ENCODE measurements around the gene KCTD1. TPM values are rescaled to one million over a fixed set of nuclear protein-coding genes. Genes with fewer than 3 reads are reported as not detected.
A peak's percentile ranks its signal among the peaks of the same experiment; 100 is the strongest.

The KCTD1 gene
- total and polyA plus RNA-seq, 10 of the 15 experiments (the other 5 are each of a cell fraction or from before 2014, with no cell fraction given), result 1.5 to 13.4 (median 5.5) TPM

- Histone ChIP-seq H3K9ac (ENCODE audit: control insufficient read depth, insufficient read depth, low read length) (no peak overlapping the region), H3K79me2 (ENCODE audit: control insufficient read depth, insufficient read depth, low read length) (no peaks in the 10 kb centered on the region), H4K20me1 (ENCODE audit: control insufficient read depth, insufficient read depth) (no peaks in the 10 kb centered on the region), H3K27ac (ENCODE audit: control insufficient read depth, insufficient read depth) (no peak overlapping the region), H2AFZ (ENCODE audit: control insufficient read depth, low read depth, low read length) (no peak overlapping the region), H3K4me1 (ENCODE audit: control insufficient read depth, insufficient read depth, low read length) (peaks cover 10% of the 10 kb centered on the region), H3K36me3 (ENCODE audit: control insufficient read depth in 2 of 2, insufficient read depth in 2 of 2, low read length in 1 of 2) (no peaks in the 10 kb centered on the region), H3K27me3 (replicated peaks in 1 of 2; ENCODE audit: control insufficient read depth in 2 of 2, insufficient read depth in 2 of 2, low read length in 1 of 2) (no peaks in the 10 kb centered on the region), H3K4me2 (ENCODE audit: control insufficient read depth, insufficient read depth) (no peak overlapping the region), H3K9me3 (replicated peaks; ENCODE audit: control insufficient read depth, insufficient read depth, low read length) (no peaks in the 10 kb centered on the region; the same call in 1 of the 3 replicates), H3K4me3 (no peak overlapping the region)
- in situ Hi-C loops (cut with MboI) (no loop called here), intact Hi-C loops (cut with micrococcal nuclease; ENCODE audit: unreplicated experiment) (no loop called here)
- peak; percentile 84 for FAIRE-seq
- DNase-seq (ENCODE audit: low read depth, low spot score), result no peak
- peak; percentile 61; the same call in 1 of the 2 replicates for TF ChIP-seq MTA2 (IDR thresholded peaks at IDR 0.05; ENCODE audit: low read depth)
- 0 out of 2 replicates have a peak, but pooled peaks have one; percentile 24 for TF ChIP-seq ATF7 (IDR thresholded peaks at IDR 0.05; ENCODE audit: low read depth)
- TF ChIP-seq, protein P1, sequence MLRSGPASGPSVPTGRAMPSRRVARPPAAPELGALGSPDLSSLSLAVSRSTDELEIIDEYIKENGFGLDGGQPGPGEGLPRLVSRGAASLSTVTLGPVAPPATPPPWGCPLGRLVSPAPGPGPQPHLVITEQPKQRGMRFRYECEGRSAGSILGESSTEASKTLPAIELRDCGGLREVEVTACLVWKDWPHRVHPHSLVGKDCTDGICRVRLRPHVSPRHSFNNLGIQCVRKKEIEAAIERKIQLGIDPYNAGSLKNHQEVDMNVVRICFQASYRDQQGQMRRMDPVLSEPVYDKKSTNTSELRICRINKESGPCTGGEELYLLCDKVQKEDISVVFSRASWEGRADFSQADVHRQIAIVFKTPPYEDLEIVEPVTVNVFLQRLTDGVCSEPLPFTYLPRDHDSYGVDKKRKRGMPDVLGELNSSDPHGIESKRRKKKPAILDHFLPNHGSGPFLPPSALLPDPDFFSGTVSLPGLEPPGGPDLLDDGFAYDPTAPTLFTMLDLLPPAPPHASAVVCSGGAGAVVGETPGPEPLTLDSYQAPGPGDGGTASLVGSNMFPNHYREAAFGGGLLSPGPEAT (IDR thresholded peaks at IDR 0.05; ENCODE audit: low read depth), result 0 out of 2 replicates have a peak, but pooled peaks have one; percentile 22
- TF ChIP-seq NR2C2 (IDR thresholded peaks at IDR 0.05; ENCODE audit: borderline replicate concordance, control insufficient read depth, insufficient read length, low read depth), result no peak
- TF ChIP-seq, protein P2, sequence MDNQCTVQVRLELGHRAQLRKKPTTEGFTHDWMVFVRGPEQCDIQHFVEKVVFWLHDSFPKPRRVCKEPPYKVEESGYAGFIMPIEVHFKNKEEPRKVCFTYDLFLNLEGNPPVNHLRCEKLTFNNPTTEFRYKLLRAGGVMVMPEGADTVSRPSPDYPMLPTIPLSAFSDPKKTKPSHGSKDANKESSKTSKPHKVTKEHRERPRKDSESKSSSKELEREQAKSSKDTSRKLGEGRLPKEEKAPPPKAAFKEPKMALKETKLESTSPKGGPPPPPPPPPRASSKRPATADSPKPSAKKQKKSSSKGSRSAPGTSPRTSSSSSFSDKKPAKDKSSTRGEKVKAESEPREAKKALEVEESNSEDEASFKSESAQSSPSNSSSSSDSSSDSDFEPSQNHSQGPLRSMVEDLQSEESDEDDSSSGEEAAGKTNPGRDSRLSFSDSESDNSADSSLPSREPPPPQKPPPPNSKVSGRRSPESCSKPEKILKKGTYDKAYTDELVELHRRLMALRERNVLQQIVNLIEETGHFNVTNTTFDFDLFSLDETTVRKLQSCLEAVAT (IDR thresholded peaks at IDR 0.05), result peak; percentile 60; the same call in 1 of the 2 replicates
- TF ChIP-seq TARDBP (IDR thresholded peaks at IDR 0.05; ENCODE audit: borderline replicate concordance), result no peak
- no peak for TF ChIP-seq FOXK2 (IDR thresholded peaks at IDR 0.05)
- peak in 1 of 2 experiments; percentile 35; a peak in 1 of 4 replicates for TF ChIP-seq IKZF2 (IDR thresholded peaks at IDR 0.05)
- POLR2A ChIA-PET, result interaction anchor here (1.7 kb wide), 1 partner anchor 10 kb away, joined by 7 read pairs; no protein-coding TSS in a partner anchor
- WGBS (ENCODE audit: insufficient coverage, insufficient replicate concordance, low lambda C conversion rate, missing lambda C conversion rate), result 24% methylated on average over 8 of the region's 8 CpGs
- peak; percentile 82 for ATAC-seq
- no TSS peak for BruUV-seq (replicated peaks)
- SMC1A ChIA-PET (ENCODE audit: uncharacterized antibody, unreplicated experiment), result interaction anchor here (1.2 to 2.1 kb wide), 6 partner anchors 8 to 132 kb away, joined by 3 to 23 read pairs (median 6); no protein-coding TSS in a partner anchor
- RAD21 ChIA-PET (ENCODE audit: unreplicated experiment), result interaction anchor here (0.6 to 1.9 kb wide), 5 partner anchors 9 to 261 kb away, joined by 3 to 12 read pairs (median 4); no protein-coding TSS in a partner anchor
- CTCF ChIA-PET, result interaction anchor here (0.8 to 1.4 kb wide), 5 partner anchors 10 to 65 kb away, joined by 3 to 6 read pairs (median 4); no protein-coding TSS in a partner anchor
Measured at GRCh38 chr18:26448714-26449159, 99.6 kb downstream of the KCTD1 start.
